IPS-18c (cell line): ENCODE measurements around the gene PNMT.
"Not testable (repeated sequence)": the region's sequence is repeated elsewhere in the genome, so short reads cannot be mapped to it uniquely, and the experiment has no call there.

Experiments used
- H3K4me3 ChIP-seq: 2 replicates; pipeline ENCODE4 v1.7.0; 2013; ENCODE audit warnings: low read depth, mild to moderate bottlenecking, low read length, moderate library complexity; ENCODE audit not compliant: insufficient read depth
- H3K9me3 ChIP-seq: one replicate; pipeline ENCODE4 v1.6.1; 2013; ENCODE audit warnings: mild to moderate bottlenecking, low read length, moderate library complexity; ENCODE audit not compliant: control insufficient read depth, insufficient read depth

PNMT gene

DNA sequence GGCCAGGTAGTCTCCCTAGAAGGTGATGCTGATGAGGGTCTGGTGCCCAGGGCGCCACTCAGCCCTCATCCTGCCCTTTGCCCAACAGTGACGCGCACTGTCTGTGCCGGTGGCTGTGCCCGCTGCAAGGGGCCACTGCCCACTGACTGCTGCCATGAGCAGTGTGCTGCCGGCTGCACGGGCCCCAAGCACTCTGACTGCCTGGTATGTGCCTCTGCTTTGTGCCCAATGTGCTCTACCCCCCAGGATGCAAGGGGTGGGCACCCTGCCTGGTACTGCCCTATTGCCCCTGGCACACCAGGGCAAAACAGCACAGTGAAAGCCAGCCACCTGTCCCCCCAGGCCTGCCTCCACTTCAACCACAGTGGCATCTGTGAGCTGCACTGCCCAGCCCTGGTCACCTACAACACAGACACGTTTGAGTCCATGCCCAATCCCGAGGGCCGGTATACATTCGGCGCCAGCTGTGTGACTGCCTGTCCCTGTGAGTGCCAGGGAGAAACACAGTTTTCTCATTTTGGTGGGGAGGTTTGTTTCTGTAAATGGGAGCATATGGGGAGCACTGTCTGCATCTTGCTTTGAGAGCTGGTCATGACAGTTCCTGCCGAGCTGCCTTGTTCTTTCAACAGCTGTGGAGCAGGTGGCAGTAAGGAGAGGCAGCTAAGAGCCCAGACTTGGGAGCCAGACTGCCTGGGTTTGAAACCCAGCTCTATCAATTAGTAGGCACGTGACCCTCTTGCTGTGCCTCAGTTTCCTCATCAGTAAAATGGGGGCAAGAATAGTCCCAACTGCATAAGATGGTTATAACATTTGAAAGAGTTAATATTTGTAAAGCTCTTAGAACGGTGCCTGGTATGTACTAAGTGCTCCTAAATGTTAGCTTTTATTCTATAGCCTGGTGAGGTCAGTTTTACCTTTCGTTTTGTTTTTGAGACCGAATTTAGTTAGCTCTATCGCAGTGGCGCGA, 42.0 kb downstream of the PNMT start:
- no peaks in the 10 kb centered on the region for H3K9me3 ChIP-seq
- H3K4me3 ChIP-seq, result no peak overlapping the region

DNA sequence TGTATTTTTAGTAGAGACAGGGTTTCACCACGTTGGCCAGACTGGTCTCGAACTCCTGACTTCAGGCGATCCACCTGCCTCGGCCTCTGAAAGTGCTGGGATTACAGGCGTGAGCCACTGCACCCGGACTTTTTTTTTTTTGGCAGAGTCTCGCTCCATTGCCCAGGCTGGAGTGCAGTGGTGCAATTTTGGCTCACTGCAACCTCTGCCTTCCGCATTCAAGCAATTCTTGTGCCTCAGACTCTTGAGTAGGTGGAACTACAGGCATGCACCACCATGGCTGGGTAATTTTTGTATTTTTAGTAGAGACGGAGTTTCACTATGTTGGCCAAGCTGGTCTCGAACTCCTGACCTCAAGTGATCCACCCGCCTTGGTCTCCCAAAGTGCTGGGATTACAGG, 42.8 kb downstream of the PNMT start:
- not testable (repeated sequence) for H3K9me3 ChIP-seq

DNA sequence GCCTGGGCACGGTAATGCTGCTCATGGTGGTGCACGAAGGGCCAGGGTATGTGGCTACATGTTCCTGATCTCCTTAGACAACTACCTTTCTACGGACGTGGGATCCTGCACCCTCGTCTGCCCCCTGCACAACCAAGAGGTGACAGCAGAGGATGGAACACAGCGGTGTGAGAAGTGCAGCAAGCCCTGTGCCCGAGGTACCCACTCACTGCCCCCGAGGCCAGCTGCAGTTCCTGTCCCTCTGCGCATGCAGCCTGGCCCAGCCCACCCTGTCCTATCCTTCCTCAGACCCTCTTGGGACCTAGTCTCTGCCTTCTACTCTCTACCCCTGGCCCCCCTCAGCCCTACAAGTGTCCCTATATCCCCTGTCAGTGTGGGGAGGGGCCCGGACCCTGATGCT, 43.6 kb downstream of the PNMT start:
- Histone ChIP-seq H3K4me3 (no peak overlapping the region), H3K9me3 (no peaks in the 10 kb centered on the region)

More for the DNA sequence above, 42.8 kb downstream of the PNMT start:
- not testable (repeated sequence) for H3K4me3 ChIP-seq

DNA sequence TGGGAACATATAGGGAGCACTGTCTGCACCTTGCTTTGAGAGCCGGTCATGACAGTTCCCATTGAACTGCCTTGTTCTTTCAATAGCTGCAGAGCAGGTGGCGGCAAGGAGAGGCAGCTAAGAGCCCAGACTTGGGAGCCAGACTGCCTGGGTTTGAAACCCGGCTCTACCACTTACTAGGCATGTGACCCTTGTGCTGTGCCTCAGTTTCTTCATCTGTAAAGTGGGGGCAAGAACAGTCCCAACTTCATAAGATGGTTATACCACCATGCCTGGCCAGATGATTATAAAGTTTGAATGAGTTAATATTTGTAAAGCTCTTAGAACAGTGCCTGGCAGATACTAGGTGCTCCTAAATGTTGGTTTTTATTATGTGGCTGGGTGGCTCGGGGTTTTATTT, 46.0 kb downstream of the PNMT start:
- Histone ChIP-seq H3K9me3 (no peaks in the 10 kb centered on the region), H3K4me3 (no peak overlapping the region)

DNA sequence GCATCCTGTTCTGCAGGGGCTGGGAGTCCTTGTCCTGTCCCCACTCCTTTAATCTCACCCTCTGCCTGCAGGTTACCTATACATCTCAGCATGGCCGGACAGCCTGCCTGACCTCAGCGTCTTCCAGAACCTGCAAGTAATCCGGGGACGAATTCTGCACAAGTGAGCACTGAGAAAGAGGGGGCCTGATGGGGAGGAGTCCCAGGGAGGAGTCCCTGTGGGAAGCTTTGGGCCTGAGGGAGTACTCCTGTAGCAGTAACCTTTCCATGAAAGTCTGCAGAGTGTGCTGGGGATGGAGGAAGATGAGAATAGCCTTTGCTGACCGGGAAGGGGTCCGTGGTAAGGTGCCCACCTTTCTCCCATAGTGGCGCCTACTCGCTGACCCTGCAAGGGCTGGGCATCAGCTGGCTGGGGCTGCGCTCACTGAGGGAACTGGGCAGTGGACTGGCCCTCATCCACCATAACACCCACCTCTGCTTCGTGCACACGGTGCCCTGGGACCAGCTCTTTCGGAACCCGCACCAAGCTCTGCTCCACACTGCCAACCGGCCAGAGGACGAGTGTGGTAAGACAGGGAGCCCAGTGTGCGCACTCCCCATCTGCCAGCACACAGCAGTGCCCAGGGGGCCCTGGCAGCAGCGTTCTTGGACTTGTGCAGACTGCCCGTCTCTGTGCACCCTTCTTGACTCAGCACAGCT, 47.3 kb downstream of the PNMT start:
- H3K9me3 ChIP-seq, result no peaks in the 10 kb centered on the region
- H3K4me3 ChIP-seq, result no peak overlapping the region

DNA sequence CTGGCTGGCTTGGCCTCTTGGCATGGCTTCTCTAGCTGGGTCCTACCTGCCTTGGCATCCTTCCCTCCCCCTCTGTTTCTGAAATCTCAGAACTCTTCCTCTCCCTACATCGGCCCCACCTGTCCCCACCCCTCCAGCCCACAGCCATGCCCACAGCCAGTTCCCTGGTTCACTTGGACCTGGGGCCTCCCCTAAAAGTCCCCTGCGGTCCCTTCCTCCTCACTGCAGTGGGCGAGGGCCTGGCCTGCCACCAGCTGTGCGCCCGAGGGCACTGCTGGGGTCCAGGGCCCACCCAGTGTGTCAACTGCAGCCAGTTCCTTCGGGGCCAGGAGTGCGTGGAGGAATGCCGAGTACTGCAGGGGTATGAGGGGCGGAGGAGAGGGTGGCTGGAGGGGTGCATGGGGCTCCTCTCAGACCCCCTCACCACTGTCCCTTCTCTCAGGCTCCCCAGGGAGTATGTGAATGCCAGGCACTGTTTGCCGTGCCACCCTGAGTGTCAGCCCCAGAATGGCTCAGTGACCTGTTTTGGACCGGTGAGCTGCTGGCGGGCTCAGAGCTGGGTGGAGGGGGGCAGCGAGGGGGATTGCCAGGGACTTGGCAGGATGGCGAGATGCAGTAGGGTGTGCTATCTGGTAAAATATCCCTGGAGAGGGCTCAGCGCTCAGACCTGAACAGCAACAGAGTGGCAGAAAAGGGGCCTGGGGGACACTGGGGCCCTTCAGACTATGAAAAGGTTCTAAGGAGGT, 48.0 kb downstream of the PNMT start:
- Histone ChIP-seq H3K4me3 (no peak overlapping the region), H3K9me3 (no peaks in the 10 kb centered on the region)

DNA sequence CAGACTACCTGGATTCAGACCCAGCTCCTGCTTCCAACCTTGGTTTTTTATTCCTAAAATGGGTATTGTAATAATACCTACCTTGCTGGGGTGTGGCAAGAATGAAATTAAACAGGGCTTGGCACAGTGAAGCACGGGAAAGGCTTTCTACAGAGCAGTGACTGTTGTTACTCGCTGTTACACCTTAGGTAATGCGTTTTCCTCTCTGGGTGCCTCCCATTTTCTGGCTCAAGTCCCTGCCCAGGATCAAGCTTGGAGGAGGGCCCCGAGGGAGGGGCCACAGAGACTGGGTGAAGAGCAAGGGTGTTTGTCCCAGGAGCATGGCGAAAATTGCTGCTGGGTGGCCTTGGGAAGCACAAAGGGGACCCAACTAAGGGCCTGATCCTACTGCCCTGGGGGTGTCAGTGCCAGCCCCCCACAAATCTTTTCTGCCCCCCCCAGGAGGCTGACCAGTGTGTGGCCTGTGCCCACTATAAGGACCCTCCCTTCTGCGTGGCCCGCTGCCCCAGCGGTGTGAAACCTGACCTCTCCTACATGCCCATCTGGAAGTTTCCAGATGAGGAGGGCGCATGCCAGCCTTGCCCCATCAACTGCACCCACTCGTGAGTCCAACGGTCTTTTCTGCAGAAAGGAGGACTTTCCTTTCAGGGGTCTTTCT, 48.8 kb downstream of the PNMT start:
- Histone ChIP-seq H3K9me3 (no peaks in the 10 kb centered on the region), H3K4me3 (no peak overlapping the region)

DNA sequence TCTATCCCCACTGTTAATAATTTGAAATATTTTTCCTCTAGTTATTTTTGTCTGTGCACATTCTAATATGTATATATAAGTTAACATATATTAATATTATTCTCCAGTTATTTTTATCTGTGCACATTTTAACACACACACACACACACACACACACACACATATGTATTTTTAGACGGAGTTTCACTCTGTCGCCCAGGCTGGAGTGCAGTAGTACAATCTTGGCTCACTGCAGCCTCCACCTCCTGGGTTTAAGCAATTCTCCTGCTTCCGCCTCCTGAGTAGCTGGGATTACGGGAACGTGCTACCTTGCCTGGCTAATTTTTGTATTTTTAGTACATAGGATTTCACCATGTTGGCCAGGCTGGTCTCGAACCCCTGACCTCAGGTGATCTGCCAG, 49.4 kb downstream of the PNMT start:
- H3K4me3 ChIP-seq, result no peak overlapping the region
- H3K9me3 ChIP-seq, result no peaks in the 10 kb centered on the region

DNA sequence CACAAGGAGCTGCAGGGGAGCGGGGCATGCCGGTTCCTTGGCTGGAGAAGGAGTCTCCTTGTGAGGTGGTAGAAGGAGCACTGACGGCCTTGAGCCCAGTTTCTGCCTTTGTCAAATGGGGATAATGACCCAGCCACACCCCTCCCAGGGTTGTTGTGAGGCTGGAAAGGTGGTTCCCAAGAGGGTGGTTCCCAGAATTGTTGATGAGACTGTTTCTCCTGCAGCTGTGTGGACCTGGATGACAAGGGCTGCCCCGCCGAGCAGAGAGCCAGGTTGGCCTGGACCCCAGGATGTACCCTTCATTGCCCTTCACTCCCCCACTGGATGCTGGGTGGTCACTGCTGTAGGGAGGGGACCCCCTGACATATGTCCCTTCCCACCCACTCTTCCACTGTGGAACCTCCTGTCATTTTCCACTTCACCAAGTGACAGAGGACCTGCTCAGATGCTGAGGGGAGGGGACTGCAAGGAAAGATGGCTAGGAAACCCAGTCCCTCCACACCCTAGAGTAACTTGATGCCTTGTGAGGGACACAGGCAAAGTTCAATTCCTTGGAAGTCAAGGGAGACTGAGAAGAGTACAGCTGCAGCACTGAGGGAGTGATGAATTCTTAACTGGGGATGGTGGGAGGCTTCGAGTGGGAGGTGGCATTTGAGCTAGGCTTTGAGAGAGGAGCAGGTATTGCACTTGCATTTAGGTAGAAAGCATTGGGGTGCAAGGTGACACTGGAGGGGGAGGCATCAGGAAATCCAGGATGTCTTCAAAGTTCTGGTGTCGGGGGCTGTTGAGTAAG, 51.5 kb downstream of the PNMT start:
- H3K9me3 ChIP-seq, result no peaks in the 10 kb centered on the region

More for the DNA sequence above, 51.5 kb downstream of the PNMT start:
- no peak overlapping the region for H3K4me3 ChIP-seq
